ENCODE data around the gene MYH15. TPM values are rescaled to one million over a fixed set of nuclear protein-coding genes. Genes with fewer than 3 reads are reported as not detected.

The MYH15 gene
- polyA plus RNA-seq, 3 donors = not detected

DNA sequence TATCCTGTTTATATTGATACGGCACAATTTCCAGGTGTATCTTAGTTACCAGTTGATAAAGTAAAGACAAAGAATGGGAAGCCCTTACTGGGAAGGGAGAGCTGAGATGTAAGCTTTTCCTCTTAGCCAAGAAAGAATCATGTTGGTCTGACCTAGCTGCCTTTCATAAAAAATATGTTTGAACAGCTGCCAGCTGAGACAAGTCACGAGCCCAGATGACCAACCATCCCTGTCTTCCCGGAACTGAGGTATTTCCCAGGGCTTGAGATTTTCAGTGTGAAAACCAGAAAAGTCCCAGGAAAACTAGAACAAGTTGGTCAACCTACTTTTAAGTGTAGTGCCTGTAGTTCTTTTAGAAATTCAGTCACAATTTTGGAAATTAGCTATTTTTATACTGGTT, 3.6 kb upstream of the MYH15 start:
- Histone ChIP-seq H3K27ac (ENCODE audit: low read depth in 1 of 2, low read length in 2 of 2) (no peak overlapping the region), H3K9me3 (replicated peaks in 1 of 2; ENCODE audit: control insufficient read depth in 1 of 2, insufficient read depth in 1 of 2, low read length in 2 of 2) (no peaks in the 10 kb centered on the region), H3K4me3 (replicated peaks in 1 of 3; ENCODE audit: low read depth in 2 of 3, low read length in 3 of 3) (no peak overlapping the region), H3K27me3 (ENCODE audit: control insufficient read depth in 2 of 2, insufficient read depth in 2 of 2, low read length in 2 of 2) (no peaks in the 10 kb centered on the region), H3K4me2 (replicated peaks; ENCODE audit: extremely low read depth, low read length, poor library complexity, severe bottlenecking) (no peak overlapping the region), H3K9ac (ENCODE audit: insufficient read depth, low read length, poor library complexity, severe bottlenecking) (no peak overlapping the region), H3K79me2 (ENCODE audit: insufficient read depth, low read length) (no peaks in the 10 kb centered on the region), H3K36me3 (replicated peaks in 1 of 2; ENCODE audit: control insufficient read depth in 1 of 2, insufficient read depth in 2 of 2, low read length in 2 of 2) (no peaks in the 10 kb centered on the region), H3K4me1 (ENCODE audit: control insufficient read depth in 1 of 2, insufficient read depth in 2 of 2, low read length in 2 of 2) (no peaks in the 10 kb centered on the region), H4K20me1 (ENCODE audit: insufficient read depth, low read length) (no peaks in the 10 kb centered on the region), H2AFZ (ENCODE audit: insufficient read depth, low read depth, low read length, poor library complexity, severe bottlenecking) (no peak overlapping the region)
- WGBS (ENCODE audit: insufficient coverage) = 84% methylated on average over 2 of the region's 3 CpGs
- Mint-ChIP-seq H3K27me3 (ENCODE audit: low read depth in 3 of 3) (peaks cover 0 to 4% (median 0%) of the 10 kb centered on the region in 3 donors), H3K9me3 (peaks cover 0 to 3% (median 0%) of the 10 kb centered on the region in 7 donors), H3K4me3 (no peak overlapping the region), H3K27ac (no peak overlapping the region), H3K4me1 (no peaks in the 10 kb centered on the region), H3K36me3 (no peaks in the 10 kb centered on the region)
- no peak for DNase-seq
- no peak for TF ChIP-seq CTCF (IDR thresholded peaks at IDR 0.05)
- intact Hi-C loops (cut with micrococcal nuclease) = no loop called here

DNA sequence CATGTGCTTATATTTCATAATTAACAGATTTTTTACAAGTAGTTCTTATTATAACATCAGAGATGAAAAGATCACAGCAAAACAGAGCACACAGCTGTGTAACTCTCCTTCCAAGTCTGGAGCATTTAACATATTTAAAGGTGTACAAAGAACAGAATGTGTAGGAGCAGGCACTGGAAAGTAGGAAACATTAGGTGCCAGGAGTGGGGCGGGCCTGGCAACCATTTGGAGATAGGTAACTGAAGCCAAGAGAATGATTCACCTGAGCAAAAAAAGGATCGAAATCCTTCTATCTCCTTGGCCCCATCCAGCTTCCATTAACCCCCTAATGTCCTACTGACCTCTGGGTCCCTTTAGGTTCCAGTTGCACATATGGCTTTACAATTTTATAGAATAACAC, 2.3 kb upstream of the MYH15 start:
- H3K27ac Mint-ChIP-seq = no peak overlapping the region
- no peaks in the 10 kb centered on the region for H3K36me3 Mint-ChIP-seq
- no peak overlapping the region for H3K27ac ChIP-seq (ENCODE audit: low read depth in 1 of 2, low read length in 2 of 2)
- no peak for DNase-seq
- H3K4me3 Mint-ChIP-seq = no peak overlapping the region
- no peak overlapping the region for H3K9ac ChIP-seq (ENCODE audit: insufficient read depth, low read length, poor library complexity, severe bottlenecking)
- H3K9me3 Mint-ChIP-seq = peaks cover 0 to 3% (median 0%) of the 10 kb centered on the region in 7 donors
- H3K9me3 ChIP-seq (replicated peaks in 1 of 2; ENCODE audit: control insufficient read depth in 1 of 2, insufficient read depth in 1 of 2, low read length in 2 of 2) = no peaks in the 10 kb centered on the region
- H3K36me3 ChIP-seq (replicated peaks in 1 of 2; ENCODE audit: control insufficient read depth in 1 of 2, insufficient read depth in 2 of 2, low read length in 2 of 2) = no peaks in the 10 kb centered on the region
- no peaks in the 10 kb centered on the region for H3K4me1 Mint-ChIP-seq
- H3K27me3 Mint-ChIP-seq (ENCODE audit: low read depth in 3 of 3) = peaks cover 0 to 4% (median 0%) of the 10 kb centered on the region in 3 donors
- no peak overlapping the region for H2AFZ ChIP-seq (ENCODE audit: insufficient read depth, low read depth, low read length, poor library complexity, severe bottlenecking)
- no peaks in the 10 kb centered on the region for H3K27me3 ChIP-seq (ENCODE audit: control insufficient read depth in 2 of 2, insufficient read depth in 2 of 2, low read length in 2 of 2)
- no CpG with 5 or more reads among the region's 2 CpGs for WGBS (ENCODE audit: insufficient coverage)
- no peak for TF ChIP-seq CTCF (IDR thresholded peaks at IDR 0.05)
- no peaks in the 10 kb centered on the region for H4K20me1 ChIP-seq (ENCODE audit: insufficient read depth, low read length)
- no peak overlapping the region for H3K4me3 ChIP-seq (replicated peaks in 1 of 3; ENCODE audit: low read depth in 2 of 3, low read length in 3 of 3)
- no peaks in the 10 kb centered on the region for H3K79me2 ChIP-seq (ENCODE audit: insufficient read depth, low read length)
- no peak overlapping the region for H3K4me2 ChIP-seq (replicated peaks; ENCODE audit: extremely low read depth, low read length, poor library complexity, severe bottlenecking)
- no peaks in the 10 kb centered on the region for H3K4me1 ChIP-seq (ENCODE audit: control insufficient read depth in 1 of 2, insufficient read depth in 2 of 2, low read length in 2 of 2)
- intact Hi-C loops (cut with micrococcal nuclease) = no loop called here

Data from CD14-positive monocyte (primary cell).